GM12878 (cell line): ENCODE results near the gene CALN1. TPM values are rescaled to one million over a fixed set of nuclear protein-coding genes. Genes with fewer than 3 reads are reported as not detected.

ENCODE experiments used
- ATAC-seq: fragments of 200-7000 bp; cut with Tn5 transposase; 3 replicates; pipeline ENCODE4 v1.9.1; 2020; ENCODE audit warnings: mild to moderate bottlenecking, moderate library complexity
- BruUV-seq: library from RNA; stranded (reverse); fragments of 400-500 nt; replicated peaks from 2 replicates; lab custom pipeline; 2021; lab: Mats Ljungman, UMichigan
- CTCF ChIA-PET: fragments of 300-600 bp; sonication (Branson Sonifier 250); formaldehyde crosslinking; extraction: SDS; loops from one replicate; lab custom pipeline; 2021; ENCODE audit warnings: inconsistent platforms; lab: Yijun Ruan, JAX
- POLR2A ChIA-PET: fragments of 350-600 bp; formaldehyde crosslinking; extraction: SDS; loops from one replicate; lab custom pipeline; 2021; ENCODE audit warnings: inconsistent platforms; lab: Charles Lee
- RAD21 ChIA-PET: fragments of 300-600 bp; sonication (Branson Sonifier 250); formaldehyde crosslinking; loops from one replicate; lab custom pipeline; 2023; ENCODE audit warnings: antibody characterized with exemption; ENCODE audit not compliant: unreplicated experiment; lab: Charles Lee
- SMC1A ChIA-PET: fragments of 300-600 bp; sonication (Branson Sonifier 250); formaldehyde crosslinking; loops from one replicate; lab custom pipeline; 2023; ENCODE audit not compliant: unreplicated experiment, uncharacterized antibody; lab: Charles Lee
- DNase-seq: peaks from one replicate; pipeline ENCODE4 v3.0.0-alpha.2; 2011; ENCODE audit warnings: low read depth, low spot score
- FAIRE-seq: peaks from 3 replicates; lab custom pipeline; 2011; peaks lifted over from hg19 to GRCh38; lab: Jason Lieb, UNC
- H2AFZ ChIP-seq: 2 replicates; pipeline ENCODE4 v1.6.0; 2011; ENCODE audit warnings: low read depth, low read length, control low read depth; ENCODE audit not compliant: control insufficient read depth
- H3K27ac ChIP-seq: 2 replicates; pipeline ENCODE4 v1.5.1; 2011; ENCODE audit warnings: control low read depth; ENCODE audit not compliant: control insufficient read depth, insufficient read depth
- H3K27me3 ChIP-seq, 2 experiments: replicated peaks in 1 of 2; 2 replicates each; pipeline versions ENCODE4 v1.6.0 to v1.6.1; 2011; ENCODE audit warnings: low read length in 1 of 2; ENCODE audit not compliant: control insufficient read depth in 2 of 2, insufficient read depth in 2 of 2
- H3K36me3 ChIP-seq, 2 experiments: 2 replicates each; pipeline ENCODE4 v1.5.1; 2011; ENCODE audit warnings: low read length in 1 of 2; ENCODE audit not compliant: control insufficient read depth in 2 of 2, insufficient read depth in 2 of 2
- H3K4me1 ChIP-seq: 2 replicates; pipeline ENCODE4 v1.6.1; 2011; ENCODE audit warnings: mild to moderate bottlenecking, low read length, moderate library complexity, mixed read lengths; ENCODE audit not compliant: control insufficient read depth, insufficient read depth
- H3K4me2 ChIP-seq: 2 replicates; pipeline ENCODE4 v1.6.0; 2011; ENCODE audit warnings: control low read depth; ENCODE audit not compliant: control insufficient read depth, insufficient read depth
- H3K4me3 ChIP-seq: fragments of 200-600 bp; sonication (generic); 2 replicates; pipeline ENCODE4 v1.5.1; 2016
- H3K79me2 ChIP-seq: 2 replicates; pipeline ENCODE4 v1.6.0; 2011; ENCODE audit warnings: low read length; ENCODE audit not compliant: control insufficient read depth, insufficient read depth
- H3K9ac ChIP-seq: 2 replicates; pipeline ENCODE4 v1.8.0; 2011; ENCODE audit warnings: low read length, control low read depth, mixed read lengths; ENCODE audit not compliant: control insufficient read depth, insufficient read depth
- H3K9me3 ChIP-seq: replicated peaks from 3 replicates; pipeline ENCODE4 v1.5.1; 2011; ENCODE audit warnings: mild to moderate bottlenecking, low read length; ENCODE audit not compliant: control insufficient read depth, insufficient read depth
- H4K20me1 ChIP-seq: 2 replicates; pipeline ENCODE4 v1.6.0; 2011; ENCODE audit not compliant: control insufficient read depth, insufficient read depth
- BACH1 ChIP-seq: fragments of 450-650 bp; IDR thresholded peaks from 2 replicates; pipeline ENCODE4 v1.6.1; 2017; ENCODE audit warnings: mild to moderate bottlenecking, borderline replicate concordance
- CTCF ChIP-seq, 3 experiments: IDR thresholded peaks in 2 of 3; conservative IDR thresholded peaks in 1 of 3; 2 replicates each; pipeline ENCODE4 v1.5.1; 2011; ENCODE audit warnings: low read depth in 3 of 3, low read length in 3 of 3, mild to moderate bottlenecking in 3 of 3, control low read depth in 2 of 3, moderate library complexity in 2 of 3, inconsistent platforms in 1 of 3, mixed read lengths in 1 of 3; ENCODE audit not compliant: control insufficient read depth in 2 of 3, insufficient read depth in 1 of 3; ENCODE audit errors: extremely low read depth in 1 of 3
- E2F4 ChIP-seq: IDR thresholded peaks from 2 replicates; pipeline ENCODE4 v1.6.1; 2012; ENCODE audit warnings: low read depth, low read length, improper control_type of control experiment
- EP300 ChIP-seq, 2 experiments: fragments of 150-350 bp in 1 of 2; IDR thresholded peaks; 2 replicates each; pipeline ENCODE4 v1.6.1; 2011 to 2012; ENCODE audit warnings: low read depth in 2 of 2, low read length in 2 of 2, borderline replicate concordance in 1 of 2, improper control_type of control experiment in 1 of 2, inconsistent platforms in 1 of 2; ENCODE audit not compliant: control insufficient read depth in 1 of 2
- EZH2 ChIP-seq: IDR thresholded peaks from 2 replicates; pipeline ENCODE4 v1.6.1; 2012; ENCODE audit warnings: low read depth, mild to moderate bottlenecking, control low read depth, inconsistent platforms, low read length, borderline replicate concordance; ENCODE audit not compliant: control insufficient read depth
- JUNB ChIP-seq: IDR thresholded peaks from 2 replicates; pipeline ENCODE4 v1.6.1; 2016; ENCODE audit warnings: antibody characterized with exemption, mild to moderate bottlenecking
- JUND ChIP-seq: IDR thresholded peaks from 2 replicates; pipeline ENCODE4 v1.6.1; 2012; ENCODE audit warnings: low read depth, mild to moderate bottlenecking, low read length, improper control_type of control experiment, moderate library complexity
- KDM1A ChIP-seq: fragments of 200-600 bp; sonication (generic); IDR thresholded peaks from 2 replicates; pipeline ENCODE4 v1.6.1; 2016; ENCODE audit warnings: borderline replicate concordance
- NFIC ChIP-seq: IDR thresholded peaks from 2 replicates; pipeline ENCODE4 v1.6.1; 2012; ENCODE audit warnings: low read depth, mild to moderate bottlenecking, inconsistent platforms, low read length, moderate library complexity
- POU2F2 ChIP-seq: IDR thresholded peaks from 3 replicates; pipeline ENCODE4 v1.6.1; 2011; ENCODE audit warnings: low read depth, mild to moderate bottlenecking, low read length, borderline replicate concordance
- RCOR1 ChIP-seq: conservative IDR thresholded peaks from 2 replicates; pipeline ENCODE4 v1.6.1; 2012; ENCODE audit warnings: low read depth, low read length, improper control_type of control experiment
- SKIL ChIP-seq: fragments of 450-650 bp; IDR thresholded peaks from 2 replicates; pipeline ENCODE4 v1.6.1; 2017; ENCODE audit warnings: mild to moderate bottlenecking, low read depth, inconsistent platforms; ENCODE audit not compliant: poor library complexity, severe bottlenecking
- TAF1 ChIP-seq: IDR thresholded peaks from 2 replicates; pipeline ENCODE4 v1.6.1; 2011; ENCODE audit warnings: mild to moderate bottlenecking, low read depth, low read length, borderline replicate concordance
- ZNF274 ChIP-seq: IDR thresholded peaks from one replicate; pipeline ENCODE4 v1.8.0; 2011; ENCODE audit not compliant: insufficient read length, insufficient read depth
- WGBS: methylation state at CpG from one replicate; pipeline ENCODE4 v1.1.6; 2016; ENCODE audit warnings: low lambda C conversion rate; ENCODE audit not compliant: insufficient replicate concordance, insufficient coverage; ENCODE audit errors: missing lambda C conversion rate; 5-methylcytosine and 5-hydroxymethylcytosine counted together
- in situ Hi-C: fragments of 300-500 bp; cut with MboI; formaldehyde crosslinking; loops from 9 replicates; pipeline ENCODE4 v1.14.3; 2018; ENCODE audit warnings: mixed read lengths
- intact Hi-C: fragments of 100-400 bp; cut with micrococcal nuclease; formaldehyde crosslinking; loops from one replicate; pipeline ENCODE4 v1.14.2; 2022; ENCODE audit not compliant: unreplicated experiment
- polyA plus RNA-seq, 11 experiments: library from polyadenylated mRNA; depleted of rRNA in 4 of 11; unstranded in 6 of 11; stranded (reverse) in 5 of 11; fragments of >200 nt; fragmentation: Nextera tagmentation in 4 of 11; fragmentation: Illumina TruSeq in 1 of 11; extraction: Ambion mirVana in 4 of 11; extraction: Trizol in 1 of 11; gene quantifications; 1 replicate in 1 of 11; 2 replicates in 10 of 11; pipeline versions ENCODE4 v1.2.1 to v1.2.3, GENCODE V29; 2011 to 2016; ENCODE audit warnings: inconsistent platforms in 2 of 11, missing spikeins in 2 of 11, low read depth in 1 of 11
- total RNA-seq, 4 experiments: library from RNA; depleted of rRNA in 3 of 4; stranded (reverse); fragments of >200 nt in 3 of 4; fragmentation: Illumina TruSeq in 1 of 4; extraction: Trizol in 1 of 4; gene quantifications; 2 replicates each; pipeline versions ENCODE4 v1.2.1 to v1.2.3, GENCODE V29; 2013 to 2021
- TF ChIP-seq, protein P1 (sequence below): fragments of 450-650 bp; IDR thresholded peaks from 2 replicates; pipeline ENCODE4 v1.6.1; 2018; ENCODE audit warnings: mild to moderate bottlenecking, low read depth, moderate library complexity; ENCODE audit not compliant: partially characterized antibody

The CALN1 gene
- total and polyA plus RNA-seq, 10 of the 15 experiments (the other 5 are each of a cell fraction or from before 2014, with no cell fraction given), result 0.48 to 15.3 (median 1.6) TPM

- Histone ChIP-seq H4K20me1 (no peaks in the 10 kb centered on the region), H3K9ac (no peak overlapping the region), H3K27ac (no peak overlapping the region), H3K9me3 (no peaks in the 10 kb centered on the region), H3K36me3 (no peaks in the 10 kb centered on the region), H3K4me1 (no peaks in the 10 kb centered on the region), H3K79me2 (no peaks in the 10 kb centered on the region), H3K4me3 (no peak overlapping the region), H3K4me2 (no peak overlapping the region), H3K27me3 (no peaks in the 10 kb centered on the region), H2AFZ (no peak overlapping the region)
- in situ Hi-C loops, result no loop called here
- ChIA-PET SMC1A (no interaction called here), RAD21 (no interaction called here), POLR2A (no interaction called here), CTCF (no interaction called here)
- DNase-seq, result no peak
- no TSS peak for BruUV-seq
- TF ChIP-seq CTCF (IDR thresholded peaks at IDR 0.05 in 2 of 3, conservative IDR thresholded peaks at IDR 0.05 in 1 of 3; ENCODE audit: control insufficient read depth in 2 of 3, extremely low read depth in 1 of 3, insufficient read depth in 1 of 3, low read depth in 3 of 3, low read length in 3 of 3) (no peak), EP300 (IDR thresholded peaks at IDR 0.05; ENCODE audit: borderline replicate concordance in 1 of 2, control insufficient read depth in 1 of 2, low read depth in 2 of 2, low read length in 2 of 2) (no peak), TAF1 (no peak), NFIC (no peak), BACH1 (no peak), POU2F2 (no peak), SKIL (no peak), JUND (no peak), ZNF274 (no peak), E2F4 (no peak), RCOR1 (no peak), KDM1A (no peak), JUNB (no peak), EZH2 (no peak)
- TF ChIP-seq, protein P1, sequence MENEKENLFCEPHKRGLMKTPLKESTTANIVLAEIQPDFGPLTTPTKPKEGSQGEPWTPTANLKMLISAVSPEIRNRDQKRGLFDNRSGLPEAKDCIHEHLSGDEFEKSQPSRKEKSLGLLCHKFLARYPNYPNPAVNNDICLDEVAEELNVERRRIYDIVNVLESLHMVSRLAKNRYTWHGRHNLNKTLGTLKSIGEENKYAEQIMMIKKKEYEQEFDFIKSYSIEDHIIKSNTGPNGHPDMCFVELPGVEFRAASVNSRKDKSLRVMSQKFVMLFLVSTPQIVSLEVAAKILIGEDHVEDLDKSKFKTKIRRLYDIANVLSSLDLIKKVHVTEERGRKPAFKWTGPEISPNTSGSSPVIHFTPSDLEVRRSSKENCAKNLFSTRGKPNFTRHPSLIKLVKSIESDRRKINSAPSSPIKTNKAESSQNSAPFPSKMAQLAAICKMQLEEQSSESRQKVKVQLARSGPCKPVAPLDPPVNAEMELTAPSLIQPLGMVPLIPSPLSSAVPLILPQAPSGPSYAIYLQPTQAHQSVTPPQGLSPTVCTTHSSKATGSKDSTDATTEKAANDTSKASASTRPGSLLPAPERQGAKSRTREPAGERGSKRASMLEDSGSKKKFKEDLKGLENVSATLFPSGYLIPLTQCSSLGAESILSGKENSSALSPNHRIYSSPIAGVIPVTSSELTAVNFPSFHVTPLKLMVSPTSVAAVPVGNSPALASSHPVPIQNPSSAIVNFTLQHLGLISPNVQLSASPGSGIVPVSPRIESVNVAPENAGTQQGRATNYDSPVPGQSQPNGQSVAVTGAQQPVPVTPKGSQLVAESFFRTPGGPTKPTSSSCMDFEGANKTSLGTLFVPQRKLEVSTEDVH, result no peak
- 44% methylated on average over 6 of the region's 6 CpGs for WGBS
- no peak for ATAC-seq
- FAIRE-seq, result no peak
- intact Hi-C loops, result no loop called here
Observed at GRCh38 chr7:72413290-72413689, 1.2 kb upstream of the CALN1 start.
